Esophagus muscularis mucosa (tissue), 3 donors: Measurements from ENCODE around the gene FOXQ1.

ENCODE experiments used
- CTCF ChIP-seq, 3 experiments: fragments of 200-600 bp in 2 of 3; fragments of 450-650 bp in 1 of 3; sonication (generic) in 2 of 3; IDR thresholded peaks; one replicate each; pipeline ENCODE4 v1.5.1; 2017 to 2019; ENCODE audit warnings: antibody characterized with exemption in 3 of 3, mild to moderate bottlenecking in 2 of 3, moderate library complexity in 1 of 3
- POLR2AphosphoS5 ChIP-seq, 2 donors: sonication (generic); formaldehyde crosslinking; IDR thresholded peaks; one replicate each; pipeline ENCODE4 v1.6.1; 2017; ENCODE audit warnings: antibody characterized with exemption in 2 of 2

- no peak for TF ChIP-seq CTCF (IDR thresholded peaks at IDR 0.05)
- no peak for TF ChIP-seq POLR2AphosphoS5 (IDR thresholded peaks at IDR 0.05)
Observed at GRCh38 chr6:1315201-1315559, 3.3 kb downstream of the FOXQ1 start.
